HG02623 (cell line): Measurements from ENCODE around the gene AFF3.

Experiments
- ATAC-seq: cut with Tn5 transposase; IDR thresholded peaks from one replicate; pipeline ENCODE4 v1.9.1; 2021; ENCODE audit warnings: moderate library complexity; ENCODE audit not compliant: unreplicated experiment

AFF3 gene

DNA sequence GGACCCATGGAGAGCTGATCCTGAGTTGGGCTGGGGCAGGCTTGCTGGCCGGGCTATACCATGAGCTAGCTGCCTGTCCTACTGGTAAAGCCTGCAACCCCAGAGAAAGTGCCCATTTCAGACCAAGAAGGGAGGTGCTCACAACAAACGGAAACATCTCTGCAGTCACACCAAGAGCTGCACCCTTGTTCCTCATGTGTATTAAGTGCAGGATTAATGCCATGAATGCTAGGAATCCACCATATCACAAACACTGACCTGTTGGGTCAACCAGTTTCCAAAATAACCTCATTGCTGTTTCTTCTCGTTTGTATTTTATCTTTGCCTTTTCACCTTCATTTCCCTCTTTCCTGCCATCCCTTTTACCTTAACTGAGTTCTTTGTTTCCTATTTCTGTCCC lies 69.9 kb downstream of the AFF3 start:
- ATAC-seq, result no peak

DNA sequence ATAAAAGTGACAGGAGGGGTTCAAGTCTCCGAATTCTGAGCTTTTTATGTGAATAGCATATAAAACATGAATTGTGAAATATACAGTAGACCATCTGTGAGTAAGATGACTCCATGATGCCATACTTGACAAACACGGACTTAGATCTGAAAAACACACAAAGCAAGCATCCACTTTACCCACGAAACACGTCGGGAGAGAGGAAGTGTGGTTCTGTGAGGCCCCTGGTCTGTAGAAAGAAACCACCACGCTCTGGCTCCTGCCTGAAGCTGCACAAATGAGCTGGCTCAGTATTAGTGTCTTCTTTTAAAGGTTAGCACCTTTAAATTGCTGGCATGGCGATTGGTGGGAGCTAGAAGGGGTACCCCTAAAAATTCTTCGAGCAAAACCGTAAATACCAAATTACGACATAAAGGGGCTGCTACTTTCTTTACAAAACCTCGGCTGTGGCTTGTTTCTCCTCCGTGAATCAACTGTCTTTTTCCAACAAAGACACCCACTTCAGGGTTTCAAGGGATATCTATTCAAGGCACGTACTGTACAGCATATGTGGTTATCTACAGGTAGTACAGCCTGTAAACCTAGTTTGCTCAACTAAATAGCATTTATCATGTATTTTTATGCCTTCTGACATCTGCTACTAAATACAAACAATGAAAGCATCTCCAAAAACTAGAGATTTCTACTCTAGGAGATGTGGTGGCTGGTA lies 70.9 kb downstream of the AFF3 start:
- no peak for ATAC-seq

DNA sequence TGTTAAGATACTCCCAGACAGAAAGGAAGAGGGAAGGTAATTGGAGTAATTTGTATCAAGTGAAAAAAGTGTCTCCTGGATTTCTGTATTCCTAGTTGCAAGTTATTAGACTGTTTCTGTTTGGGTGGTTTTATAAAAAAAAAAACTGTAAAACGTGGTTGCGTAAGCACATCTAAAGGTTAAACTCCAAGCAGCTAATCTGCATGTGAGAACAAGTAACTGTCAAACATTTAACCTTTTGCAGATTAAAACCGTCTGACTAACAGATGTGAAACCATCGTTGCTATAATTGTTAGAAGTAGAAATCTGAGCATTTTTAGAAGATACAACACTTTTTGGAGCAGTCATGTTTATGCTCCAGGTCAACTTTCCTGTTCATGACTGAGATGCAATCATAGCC lies 72.3 kb downstream of the AFF3 start:
- no peak for ATAC-seq

DNA sequence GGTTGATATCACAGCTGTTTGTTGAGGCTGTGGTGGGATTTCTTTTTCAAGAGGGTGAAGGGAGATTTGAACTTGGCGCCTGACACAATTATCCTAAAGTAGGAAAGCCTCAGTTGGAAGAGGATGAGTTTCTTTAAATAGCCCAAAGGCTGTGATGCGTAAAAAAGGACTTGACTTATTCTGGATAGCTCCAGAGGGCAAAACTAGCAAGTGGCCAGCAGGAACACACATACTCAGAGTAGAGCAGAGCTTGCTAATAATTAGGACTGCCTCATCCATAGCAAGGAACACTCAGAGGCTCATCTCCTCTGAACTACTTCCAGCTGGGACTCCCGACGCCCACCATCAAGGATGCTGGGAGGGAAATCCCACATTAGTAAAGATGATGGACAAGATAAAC lies 74.0 kb downstream of the AFF3 start:
- no peak for ATAC-seq

DNA sequence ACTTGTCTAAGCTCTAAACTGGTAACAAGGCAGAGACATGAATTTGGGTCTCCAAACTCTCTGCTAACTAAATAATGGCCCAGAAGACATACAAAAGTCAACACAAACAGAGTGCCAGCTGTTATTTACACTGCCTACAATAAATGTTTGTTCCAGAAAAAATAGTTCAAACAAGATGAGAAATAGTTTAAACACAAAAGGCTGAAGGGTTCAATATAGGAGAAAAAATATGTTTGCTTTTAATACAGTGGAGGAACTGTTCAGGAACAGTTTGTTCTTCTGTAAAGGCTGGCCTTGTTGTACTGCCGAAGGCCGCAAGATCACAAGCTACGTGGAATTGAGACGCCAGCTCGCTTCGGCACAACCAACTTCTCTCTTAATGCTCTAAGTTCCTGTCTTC lies 74.6 kb downstream of the AFF3 start:
- no peak for ATAC-seq

DNA sequence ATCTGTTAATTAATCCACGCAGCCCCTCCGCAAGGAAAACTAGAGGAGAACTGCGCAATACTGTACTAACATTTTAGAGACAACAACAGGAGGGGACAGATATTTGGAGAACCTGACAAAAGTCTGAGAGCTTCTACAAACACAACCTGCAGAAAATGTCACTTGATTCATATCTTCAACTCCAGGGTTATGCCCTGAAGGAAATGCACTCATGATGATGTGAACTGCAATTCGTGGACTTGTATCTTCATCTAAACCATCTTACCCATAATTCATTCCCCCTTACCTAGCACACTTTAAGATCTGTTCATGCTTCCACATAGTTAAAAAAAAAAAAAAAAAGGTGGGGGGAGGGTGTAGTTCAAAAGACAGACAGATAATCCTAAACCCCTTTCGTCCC lies 75.5 kb downstream of the AFF3 start:
- ATAC-seq, result no peak

DNA sequence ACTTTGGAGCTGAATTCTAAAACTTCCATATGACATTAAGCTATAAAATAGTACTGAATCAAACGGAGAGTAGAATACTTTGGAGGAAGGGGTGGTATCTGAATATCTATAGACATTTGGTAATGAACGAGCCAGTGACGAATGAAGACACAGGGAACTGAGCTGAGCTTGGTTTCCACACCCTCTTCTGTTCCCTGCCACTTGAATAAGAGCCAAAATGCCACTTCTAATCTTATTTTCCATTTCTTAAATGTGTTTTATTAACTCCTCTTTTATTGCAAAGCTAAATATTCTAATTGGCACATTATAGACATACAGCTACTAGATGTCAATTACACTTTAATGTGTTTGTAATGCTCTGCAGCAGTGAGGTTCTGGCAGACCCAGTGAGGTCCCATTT lies 76.1 kb downstream of the AFF3 start:
- ATAC-seq, result no peak

DNA sequence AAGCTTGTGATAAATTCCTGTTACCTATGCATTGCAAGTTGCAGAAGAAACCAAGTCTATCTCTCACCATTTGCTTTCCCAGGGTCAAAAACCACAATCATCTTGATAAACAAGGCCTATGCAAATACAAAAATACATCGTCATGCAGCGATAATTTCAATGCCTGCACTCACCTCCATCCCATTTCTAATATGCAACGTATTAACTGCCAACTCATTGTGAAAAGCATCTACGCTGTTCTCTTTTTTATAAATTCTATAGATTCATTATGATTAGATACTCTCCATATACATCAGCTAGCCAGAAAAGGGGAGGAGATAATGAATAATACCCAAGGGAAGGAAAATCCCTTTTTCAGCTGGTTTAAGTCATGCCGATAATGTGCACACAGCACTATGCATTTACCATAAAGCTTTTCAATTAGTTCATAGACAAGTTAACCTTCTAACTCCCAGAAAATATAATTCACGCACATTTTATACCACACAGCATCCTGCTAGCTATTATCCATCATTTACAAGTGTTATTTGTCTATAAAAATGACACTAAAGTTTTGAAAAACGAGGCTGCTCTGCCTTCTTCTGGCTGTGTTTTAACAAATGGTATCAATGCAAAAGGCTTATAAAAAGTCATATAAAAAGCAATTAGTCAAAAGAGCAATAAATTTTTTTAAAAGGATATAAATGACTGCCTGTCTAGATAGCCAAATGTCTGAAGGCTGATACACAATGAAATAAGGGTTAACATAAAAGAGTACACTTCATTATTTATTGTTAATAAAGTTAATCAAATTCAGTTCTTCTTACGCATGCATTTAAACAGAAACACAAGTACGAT lies 77.6 kb downstream of the AFF3 start:
- ATAC-seq, result no peak

DNA sequence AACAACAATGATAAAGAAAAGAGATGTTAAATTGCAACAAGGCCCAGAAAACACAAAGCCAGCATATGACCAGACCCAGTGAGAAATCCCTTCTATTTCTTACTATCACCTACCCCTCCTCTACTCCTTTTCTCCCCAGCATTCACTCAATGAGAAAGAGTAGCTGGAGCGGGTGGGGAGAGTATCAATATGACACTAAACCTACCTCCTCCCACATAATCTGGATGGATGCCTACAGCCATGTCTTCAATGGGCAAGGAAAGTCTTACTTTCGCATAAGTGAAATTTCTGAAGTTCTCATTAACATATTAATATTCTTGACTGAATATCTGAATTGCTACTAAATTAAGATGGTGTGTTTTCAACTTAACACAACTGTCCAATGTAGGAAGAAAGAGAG lies 78.2 kb downstream of the AFF3 start:
- ATAC-seq, result no peak

DNA sequence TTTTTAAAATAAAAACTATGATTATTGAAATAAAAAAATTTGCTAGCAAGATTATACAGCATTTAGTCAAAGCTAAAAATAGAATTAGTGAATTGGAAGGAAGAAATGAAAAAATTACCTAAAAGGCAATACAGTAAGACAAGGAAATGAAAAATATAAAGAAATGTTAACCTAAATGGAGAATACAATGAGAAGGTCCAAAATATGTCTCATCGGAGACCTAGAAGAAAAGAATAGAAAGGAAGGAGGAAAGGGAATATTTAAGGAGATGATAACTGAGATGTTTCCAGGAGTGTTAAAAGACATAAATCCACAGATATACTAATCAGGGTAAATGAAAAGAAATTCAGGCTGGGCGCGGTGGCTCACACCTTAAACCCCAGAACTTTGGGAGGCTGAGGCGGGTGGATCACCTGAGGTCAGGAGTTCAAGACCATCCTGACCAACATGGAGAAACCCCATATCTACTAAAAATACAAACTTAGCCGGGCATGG lies 78.9 kb downstream of the AFF3 start:
- no peak for ATAC-seq

DNA sequence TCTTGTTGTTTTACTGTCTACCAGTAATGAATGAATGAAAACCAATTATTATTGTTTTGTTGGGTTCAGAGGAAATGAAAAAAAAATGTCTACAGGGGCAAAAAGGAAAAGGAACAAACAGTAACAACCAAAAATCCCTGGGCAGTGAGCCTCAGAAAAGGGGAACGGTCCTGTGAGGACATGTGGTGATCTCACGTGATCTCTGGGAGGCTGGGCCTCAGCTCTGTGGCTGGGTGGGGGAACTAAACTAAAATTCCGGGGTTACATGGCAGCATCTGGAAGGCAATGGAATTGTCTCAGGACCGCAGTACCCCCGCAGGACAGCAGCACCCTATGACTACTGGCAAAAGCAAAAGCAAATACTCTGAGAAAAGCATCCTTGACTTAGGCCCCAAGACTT lies 80.1 kb downstream of the AFF3 start:
- ATAC-seq, result no peak

DNA sequence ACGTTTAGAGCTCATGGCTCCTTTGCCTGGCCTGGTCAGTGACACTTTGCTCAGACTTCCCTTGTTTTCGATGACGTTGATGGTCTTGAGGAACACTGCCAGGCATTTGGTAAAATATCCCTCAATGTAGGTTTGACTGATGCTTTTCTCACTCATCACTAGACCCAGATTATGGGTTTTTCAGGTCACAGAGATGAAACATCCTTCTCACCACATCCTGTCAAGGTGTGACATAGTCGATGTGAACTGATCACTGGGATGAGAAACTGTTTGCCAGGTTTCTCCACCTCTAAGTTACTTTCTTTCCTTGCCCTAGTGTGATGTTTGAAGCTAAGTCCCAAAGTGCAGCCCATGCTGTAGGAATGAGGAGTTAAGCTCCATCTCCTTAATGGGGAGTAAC lies 81.5 kb downstream of the AFF3 start:
- ATAC-seq, result no peak

DNA sequence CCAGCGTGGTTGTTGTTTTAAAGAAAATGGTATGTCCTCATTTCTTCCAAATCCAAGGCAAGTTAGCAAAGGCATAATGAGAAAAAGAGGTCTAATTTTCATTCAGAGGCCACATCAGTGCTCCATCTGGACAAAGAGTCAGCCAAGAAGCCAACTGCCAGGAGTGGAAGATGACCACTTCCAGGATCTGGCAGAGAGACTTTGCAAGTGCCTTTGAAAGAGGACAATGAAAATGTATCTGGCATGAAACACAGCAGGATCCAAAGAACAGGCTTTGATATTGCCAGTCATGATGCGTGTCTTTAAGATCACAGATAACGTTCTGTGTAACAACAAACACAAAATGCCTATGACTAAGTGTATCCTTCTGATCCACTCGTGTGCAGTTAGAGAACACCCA lies 82.8 kb downstream of the AFF3 start:
- ATAC-seq, result no peak

DNA sequence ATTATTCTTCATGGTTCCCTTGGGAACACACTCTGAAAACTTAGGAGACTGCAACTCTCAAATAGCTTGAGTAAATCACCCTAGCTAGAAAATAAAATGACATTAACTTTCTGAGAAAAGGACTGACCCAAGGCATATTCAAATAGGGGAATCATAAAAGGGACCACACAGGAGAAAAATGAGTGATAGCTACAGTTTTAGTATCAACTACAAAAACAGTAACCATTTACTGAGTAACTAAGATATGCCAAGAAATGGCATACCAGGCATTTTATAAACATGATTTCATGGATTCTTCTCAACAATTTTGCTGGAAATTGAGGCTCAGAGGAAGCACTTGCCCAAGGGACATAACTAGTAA lies 84.5 kb downstream of the AFF3 start:
- no peak for ATAC-seq

DNA sequence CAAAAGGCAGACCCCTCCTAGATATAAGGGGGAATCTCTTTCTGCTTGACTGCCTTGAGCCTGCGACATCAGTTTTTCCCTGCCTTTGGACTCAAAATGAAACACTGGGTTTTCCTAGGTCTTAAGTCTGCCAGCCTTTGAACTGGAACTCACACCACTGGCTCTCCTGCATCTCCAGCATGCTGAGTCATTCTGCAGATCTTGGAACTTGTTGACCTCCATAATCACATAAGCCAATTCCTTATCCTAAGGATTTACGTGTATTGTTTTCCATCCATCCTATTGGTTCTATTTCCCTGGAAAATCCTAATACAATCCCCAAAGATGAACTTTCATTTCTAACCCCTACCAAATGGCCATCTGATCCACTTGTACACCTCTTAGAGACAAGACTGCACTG lies 88.0 kb downstream of the AFF3 start:
- ATAC-seq, result no peak

DNA sequence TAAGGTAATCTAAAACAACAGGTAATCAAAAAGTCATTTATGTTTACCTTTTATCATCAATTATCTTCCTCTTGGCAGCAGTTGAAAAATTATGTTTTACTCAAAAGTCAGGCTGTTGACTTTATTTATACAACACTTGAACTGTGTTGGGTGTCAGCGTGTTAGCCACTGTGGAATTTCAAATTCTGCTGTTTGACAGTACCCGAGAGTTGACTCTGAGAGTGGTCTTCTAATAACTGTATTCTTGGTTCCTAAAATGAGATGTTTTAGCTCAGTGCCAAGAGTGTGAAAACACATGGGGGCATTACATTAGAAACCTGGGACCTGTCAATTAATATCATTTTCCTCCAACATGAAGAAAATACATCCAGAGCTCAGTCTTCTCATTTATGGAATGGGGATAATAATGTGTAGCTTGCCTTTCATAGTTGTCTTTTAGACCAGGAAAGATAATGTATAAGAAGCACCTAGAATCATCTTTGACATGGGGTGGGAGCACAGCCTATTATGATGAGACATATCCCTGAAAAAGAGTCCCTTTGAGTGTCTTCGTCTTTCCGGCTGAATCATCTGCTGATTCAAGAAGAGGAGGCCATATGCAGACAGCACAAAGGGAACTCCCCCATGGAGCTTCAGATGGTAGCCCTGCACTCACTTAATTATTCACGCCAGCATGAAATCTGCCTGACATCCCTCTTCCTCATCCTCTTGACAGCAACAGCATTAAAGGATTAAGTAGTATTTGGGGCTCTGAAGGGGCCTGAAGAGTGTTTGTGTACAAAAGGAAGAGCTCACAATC lies 89.1 kb downstream of the AFF3 start:
- ATAC-seq, result no peak

DNA sequence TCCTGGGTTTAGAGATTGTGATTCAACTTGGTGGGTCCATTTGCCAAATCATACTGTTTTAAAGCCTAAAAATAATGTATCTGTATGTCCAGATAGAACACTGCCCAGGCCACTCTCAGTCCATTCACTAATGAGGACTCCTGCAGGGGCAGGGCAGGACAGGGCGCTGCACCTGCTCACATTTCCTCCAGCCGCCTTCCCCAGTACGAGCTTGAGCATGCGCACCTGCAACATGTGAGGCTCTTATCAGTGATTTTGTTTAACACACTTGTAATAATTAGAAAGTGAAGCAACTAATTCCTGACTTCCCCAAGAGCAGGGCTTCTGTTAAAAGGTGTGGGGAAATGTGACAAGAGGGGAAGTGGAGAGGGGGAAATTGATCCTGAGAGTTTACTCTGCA lies 89.7 kb downstream of the AFF3 start:
- no peak for ATAC-seq

DNA sequence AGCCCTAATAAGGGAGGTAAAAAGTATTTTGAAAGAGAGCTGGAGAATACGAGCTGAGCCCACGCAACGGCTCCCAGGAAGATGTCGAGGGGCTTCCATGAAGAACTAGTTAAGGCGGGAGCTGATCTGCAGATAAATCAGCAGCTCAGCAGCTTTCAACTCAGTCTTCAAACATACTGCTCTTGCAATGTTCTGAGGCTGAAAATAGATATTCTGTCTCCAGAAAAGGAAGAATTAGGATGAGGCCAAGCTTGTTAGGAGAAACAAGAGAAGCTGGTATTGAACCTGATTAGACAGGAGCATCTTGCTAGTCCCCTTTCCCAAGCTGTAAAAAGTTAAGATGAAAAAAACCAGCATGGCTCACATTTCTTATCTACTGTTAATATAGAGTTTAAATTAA lies 91.1 kb downstream of the AFF3 start:
- ATAC-seq, result no peak

DNA sequence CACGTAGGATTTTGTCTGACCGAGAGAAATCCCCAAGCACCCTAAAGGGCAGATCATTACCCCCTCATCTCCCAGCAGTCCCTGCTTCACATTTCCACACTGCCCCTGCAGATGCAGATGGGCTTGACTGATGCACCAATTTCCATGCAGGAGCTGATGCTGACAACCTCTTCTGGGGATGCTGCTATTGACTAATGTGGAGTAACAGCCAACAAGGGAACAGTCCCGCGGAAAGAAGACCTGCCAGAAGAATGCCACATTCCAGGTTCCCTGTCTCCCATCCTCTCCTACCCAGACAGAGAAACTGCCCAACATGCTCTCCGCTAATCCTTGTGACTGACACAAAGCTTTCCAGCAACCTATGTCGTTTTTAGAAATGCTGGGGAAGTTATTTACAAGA lies 91.7 kb downstream of the AFF3 start:
- ATAC-seq, result no peak

DNA sequence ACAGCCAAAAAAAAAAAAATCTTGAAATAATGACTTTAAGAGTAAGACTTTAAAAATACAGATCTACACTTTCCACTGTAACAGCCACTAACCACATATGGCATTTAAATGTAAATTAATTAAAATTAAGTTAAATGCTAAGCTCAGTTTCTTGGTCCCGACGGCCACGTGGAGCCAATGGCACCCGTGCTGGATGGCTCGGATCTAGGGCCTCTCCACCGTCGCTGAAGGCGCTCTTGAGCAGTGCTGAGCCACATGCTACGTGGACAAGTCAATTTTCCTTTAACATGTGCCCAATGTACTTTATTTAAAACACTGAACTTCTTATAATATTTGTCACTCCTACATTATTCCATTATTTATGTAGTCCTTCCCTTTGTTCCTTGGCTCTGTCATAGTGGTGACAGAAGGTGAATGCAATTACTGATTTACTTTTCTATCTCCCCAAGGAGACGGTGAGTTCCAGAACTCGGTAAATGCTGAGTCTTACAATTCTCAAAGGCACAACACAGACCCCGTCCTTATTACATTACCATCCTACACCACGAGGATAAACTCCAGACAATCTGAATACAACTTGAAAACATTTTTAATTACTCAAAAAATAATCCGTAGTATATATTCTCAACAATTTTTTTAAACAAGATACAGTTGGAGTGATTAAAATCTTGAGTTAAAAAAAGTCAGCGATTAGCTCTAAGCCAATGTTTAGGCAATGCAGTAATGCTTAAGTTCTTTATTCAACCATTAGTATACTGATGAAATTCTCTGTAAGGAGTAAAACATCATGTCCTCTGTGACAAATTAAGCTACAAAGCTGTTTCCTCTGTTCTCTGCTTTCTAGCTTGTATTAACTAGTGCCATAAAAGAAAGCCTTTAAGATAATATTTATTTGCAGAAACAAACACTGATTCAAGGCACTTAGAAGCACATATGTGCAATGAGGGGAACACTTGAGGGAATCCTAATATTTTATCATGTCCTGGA lies 95.1 kb downstream of the AFF3 start:
- no peak for ATAC-seq

DNA sequence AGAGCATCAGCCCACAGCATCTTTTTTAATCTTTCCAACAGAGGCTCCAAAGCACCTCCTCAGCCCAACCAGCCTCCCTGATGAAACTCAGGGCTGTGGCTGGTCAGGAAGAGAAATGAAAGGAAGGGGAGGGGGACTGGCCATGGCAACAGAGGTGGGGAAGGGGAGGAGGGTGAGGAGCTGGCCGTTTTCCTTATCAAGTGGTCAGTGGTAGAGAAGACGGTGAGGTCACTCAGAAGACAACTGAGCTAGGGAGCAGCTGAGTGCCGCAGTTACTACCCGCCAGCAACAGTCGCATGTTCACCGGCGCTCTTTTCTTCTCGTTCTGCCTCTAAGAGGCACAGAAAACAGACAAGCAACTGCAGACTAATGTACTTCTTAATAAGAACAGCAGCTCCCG lies 97.4 kb downstream of the AFF3 start:
- no peak for ATAC-seq
